Aorta (tissue), 5 donors: ENCODE measurements around the gene ERMN. TPM values are rescaled to one million over a fixed set of nuclear protein-coding genes. Genes with fewer than 3 reads are reported as not detected.

Experiments
- ATAC-seq: fragments of 200-7000 bp; cut with Tn5 transposase; one replicate; pipeline ENCODE4 v1.9.1; 2022; ENCODE audit warnings: moderate library complexity; ENCODE audit not compliant: low FRiP score
- DNase-seq, 2 donors: peaks; one replicate each; pipeline ENCODE4 v3.0.0-alpha.2; 2020
- H3K27ac ChIP-seq, 2 donors: one replicate each; pipeline ENCODE4 v1.5.1; 2013; ENCODE audit warnings: low read length in 2 of 2, mild to moderate bottlenecking in 2 of 2, moderate library complexity in 2 of 2, control low read depth in 1 of 2, inconsistent platforms in 1 of 2, low read depth in 1 of 2
- H3K27me3 ChIP-seq, 2 donors: one replicate each; pipeline ENCODE4 v1.6.1; 2013; ENCODE audit warnings: control low read depth in 1 of 2, low read length in 1 of 2, mild to moderate bottlenecking in 1 of 2, moderate library complexity in 1 of 2; ENCODE audit not compliant: insufficient read depth in 2 of 2, control insufficient read depth in 1 of 2
- H3K36me3 ChIP-seq, 2 donors: one replicate each; pipeline ENCODE4 v1.6.1; 2013; ENCODE audit warnings: control low read depth in 1 of 2, low read length in 1 of 2, mild to moderate bottlenecking in 1 of 2; ENCODE audit not compliant: insufficient read depth in 2 of 2, control insufficient read depth in 1 of 2
- H3K4me1 ChIP-seq, 2 donors: one replicate each; pipeline ENCODE4 v1.6.1; 2013; ENCODE audit warnings: low read length in 2 of 2, control low read depth in 1 of 2, mild to moderate bottlenecking in 1 of 2, moderate library complexity in 1 of 2; ENCODE audit not compliant: insufficient read depth in 2 of 2, control insufficient read depth in 1 of 2
- H3K4me3 ChIP-seq, 2 donors: one replicate each; pipeline ENCODE4 v1.5.1; 2013; ENCODE audit warnings: low read length in 2 of 2, control low read depth in 1 of 2, mild to moderate bottlenecking in 1 of 2
- H3K9me3 ChIP-seq: one replicate; pipeline ENCODE4 v1.6.1; 2013; ENCODE audit warnings: mild to moderate bottlenecking, low read length; ENCODE audit not compliant: control insufficient read depth
- WGBS, 2 donors: extraction: QIAGEN DNeasy Blood & Tissue Kit; methylation state at CpG; one replicate each; pipeline ENCODE4 v1.1.7; 2013; 5-methylcytosine and 5-hydroxymethylcytosine counted together
- intact Hi-C, 2 donors: fragments of 100-400 bp; cut with DNase I; formaldehyde crosslinking; loops; one replicate each; pipeline versions ENCODE4 v1.14.2 to v1.15.0; 2022
- polyA plus RNA-seq, 2 donors: library from polyadenylated mRNA; stranded (reverse); fragments of 200-250 nt; gene quantifications; one replicate each; pipeline ENCODE4 v1.2.3, GENCODE V29; 2013
- total RNA-seq, 2 donors: library from RNA; stranded (reverse); fragmentation: NEBNext Ultra II Directional; extraction: Animal tissue kit (Norgen Biotek cat#: 25700); gene quantifications; one replicate each; pipeline ENCODE4 v1.2.1, GENCODE V29; 2021
- donor health status: healthy with polysubstance abuse.
- donor health status: Bipolar disorder and iron deficiency.
- donor health status: DM: no; HTN: no; CAD: no.
- donor health status: DM: no; HTN: no; CAD: no.
- donor health status: DM: yes; HTN: yes; CAD: no.

Gene ERMN
- total and polyA plus RNA-seq, 4 donors, result 0.36 to 0.51 TPM; not detected in 2

DNA sequence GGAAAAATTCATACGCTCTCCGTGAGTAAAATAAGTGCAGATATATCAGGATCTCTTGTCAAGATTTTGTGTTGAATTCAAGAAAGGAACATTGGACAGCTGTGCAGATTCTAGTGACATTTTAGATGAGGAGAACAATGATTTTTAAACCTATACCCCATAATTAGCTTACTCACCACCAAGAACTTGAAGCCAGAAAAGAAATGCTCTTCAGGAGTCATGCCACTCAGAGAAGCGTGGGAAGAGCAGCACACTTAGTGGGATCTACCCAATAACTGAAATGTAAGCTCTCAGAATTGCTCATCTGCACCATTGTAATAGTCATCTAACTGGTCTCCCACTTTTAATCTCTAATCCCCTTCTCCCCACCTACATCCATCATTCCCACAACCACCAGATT, 9.2 kb upstream of the ERMN start:
- H3K9me3 ChIP-seq, result no peaks in the 10 kb centered on the region
- H3K4me3 ChIP-seq, result no peak overlapping the region
- WGBS, 2 donors, result 58 to 69% methylated on average over 3 of the region's 3 CpGs
- no peaks in the 10 kb centered on the region for H3K36me3 ChIP-seq
- H3K27ac ChIP-seq, result no peak overlapping the region
- DNase-seq (no peak), ATAC-seq (no peak)
- H3K27me3 ChIP-seq, result peaks cover 0 to 2% of the 10 kb centered on the region in 2 donors
- intact Hi-C loops, result no loop called here
- no peaks in the 10 kb centered on the region for H3K4me1 ChIP-seq

DNA sequence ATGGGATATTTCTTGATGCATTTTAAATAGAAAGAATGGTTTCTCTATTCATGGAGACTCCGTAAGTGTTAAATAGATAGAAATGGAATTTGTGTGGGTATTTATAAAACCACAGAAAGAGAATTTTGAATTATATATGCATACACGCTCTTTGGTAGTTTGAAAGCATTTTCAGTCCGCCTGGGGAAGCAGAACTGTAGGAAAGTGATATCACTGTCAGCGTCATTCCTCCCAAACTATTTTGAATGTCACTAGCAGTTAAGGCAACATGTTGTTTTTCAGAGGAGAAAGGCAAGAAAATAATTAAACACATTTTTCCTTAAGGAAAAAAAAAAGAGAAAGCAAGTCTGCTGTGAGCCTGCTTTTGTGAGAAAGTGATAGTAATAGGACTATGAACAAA, 8.7 kb upstream of the ERMN start:
- H3K9me3 ChIP-seq, result no peaks in the 10 kb centered on the region
- intact Hi-C loops, result no loop called here
- DNase-seq, result no peak
- H3K27ac ChIP-seq, result no peak overlapping the region
- H3K4me1 ChIP-seq, result no peaks in the 10 kb centered on the region
- peaks cover 0 to 2% of the 10 kb centered on the region in 2 donors for H3K27me3 ChIP-seq
- ATAC-seq, result no peak
- WGBS, 2 donors, result 63 to 69% methylated on average over 4 of the region's 4 CpGs
- H3K36me3 ChIP-seq, result no peaks in the 10 kb centered on the region
- H3K4me3 ChIP-seq, result no peak overlapping the region

DNA sequence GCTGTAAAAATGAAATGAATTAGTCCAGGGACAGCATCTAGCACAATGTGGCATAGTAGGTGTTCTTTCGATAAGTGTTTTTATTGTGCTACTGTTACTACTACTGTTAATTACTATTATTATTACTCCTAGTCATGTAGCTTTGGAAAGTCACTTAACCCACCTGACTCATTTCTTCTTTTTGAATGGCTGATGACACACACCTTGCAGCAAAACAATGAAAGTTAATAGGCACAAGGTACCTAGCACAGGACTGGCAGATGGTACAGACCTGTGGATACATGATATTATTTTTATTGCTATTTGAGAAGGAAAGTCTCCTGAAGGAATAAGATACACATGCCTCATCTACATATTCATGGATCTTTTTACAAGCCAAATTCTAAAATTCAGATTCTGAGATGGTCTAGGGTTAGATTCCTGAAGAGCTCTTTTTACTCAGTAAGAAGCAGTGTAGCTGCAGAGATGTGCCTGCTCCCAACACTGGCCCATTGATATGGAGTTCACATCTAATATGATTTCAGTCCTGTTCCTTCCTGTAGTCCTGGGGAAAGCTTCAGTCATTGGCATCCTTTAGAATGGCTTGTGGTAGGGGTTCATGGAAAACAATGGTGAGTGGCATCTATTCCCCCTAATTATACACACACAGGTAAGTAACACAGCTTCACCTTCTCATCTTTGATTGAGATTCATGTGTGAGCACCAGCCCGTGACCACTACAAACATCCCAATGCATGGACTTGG, 7.9 kb upstream of the ERMN start:
- 90 to 97% methylated on average over 2 of the region's 2 CpGs for WGBS, 2 donors
- no peak for ATAC-seq
- Histone ChIP-seq H3K9me3 (no peaks in the 10 kb centered on the region), H3K36me3 (no peaks in the 10 kb centered on the region), H3K27ac (no peak overlapping the region), H3K4me3 (no peak overlapping the region), H3K4me1 (no peaks in the 10 kb centered on the region), H3K27me3 (peaks cover 0 to 2% of the 10 kb centered on the region in 2 donors)
- intact Hi-C loops, result no loop called here
- no peak for DNase-seq

DNA sequence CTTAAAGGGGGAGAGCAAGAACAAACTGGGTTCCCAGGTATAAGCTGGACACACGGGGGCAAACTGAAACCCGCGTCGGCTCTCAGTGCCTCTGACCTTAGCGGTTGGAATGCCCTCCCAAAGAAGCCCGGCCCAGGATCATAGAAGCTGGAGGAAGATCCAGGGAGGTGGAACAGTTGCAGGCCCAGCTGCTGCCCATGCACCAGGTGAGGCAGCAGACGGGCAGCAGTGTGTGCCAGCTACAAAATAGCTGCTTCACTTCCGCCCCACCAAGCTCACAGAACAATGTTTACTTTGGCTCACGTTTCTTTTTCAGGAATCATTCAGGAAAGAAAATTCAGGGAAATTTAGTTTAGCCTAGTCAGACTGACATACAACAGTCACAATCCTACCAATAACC, 3.9 kb upstream of the ERMN start:
- Histone ChIP-seq H3K4me1 (peaks cover 0 to 2% of the 10 kb centered on the region in 2 donors), H3K27ac (no peak overlapping the region), H3K36me3 (no peaks in the 10 kb centered on the region), H3K27me3 (no peaks in the 10 kb centered on the region), H3K9me3 (no peaks in the 10 kb centered on the region), H3K4me3 (no peak overlapping the region)
- WGBS, 2 donors, result 72 to 73% methylated on average over 9 of the region's 9 CpGs
- ATAC-seq (no peak), DNase-seq (no peak)
- intact Hi-C loops, result loop anchor here in 1 of 2 donors (10.0 kb wide), 1 partner anchor 165 kb away; no protein-coding TSS in a partner anchor

DNA sequence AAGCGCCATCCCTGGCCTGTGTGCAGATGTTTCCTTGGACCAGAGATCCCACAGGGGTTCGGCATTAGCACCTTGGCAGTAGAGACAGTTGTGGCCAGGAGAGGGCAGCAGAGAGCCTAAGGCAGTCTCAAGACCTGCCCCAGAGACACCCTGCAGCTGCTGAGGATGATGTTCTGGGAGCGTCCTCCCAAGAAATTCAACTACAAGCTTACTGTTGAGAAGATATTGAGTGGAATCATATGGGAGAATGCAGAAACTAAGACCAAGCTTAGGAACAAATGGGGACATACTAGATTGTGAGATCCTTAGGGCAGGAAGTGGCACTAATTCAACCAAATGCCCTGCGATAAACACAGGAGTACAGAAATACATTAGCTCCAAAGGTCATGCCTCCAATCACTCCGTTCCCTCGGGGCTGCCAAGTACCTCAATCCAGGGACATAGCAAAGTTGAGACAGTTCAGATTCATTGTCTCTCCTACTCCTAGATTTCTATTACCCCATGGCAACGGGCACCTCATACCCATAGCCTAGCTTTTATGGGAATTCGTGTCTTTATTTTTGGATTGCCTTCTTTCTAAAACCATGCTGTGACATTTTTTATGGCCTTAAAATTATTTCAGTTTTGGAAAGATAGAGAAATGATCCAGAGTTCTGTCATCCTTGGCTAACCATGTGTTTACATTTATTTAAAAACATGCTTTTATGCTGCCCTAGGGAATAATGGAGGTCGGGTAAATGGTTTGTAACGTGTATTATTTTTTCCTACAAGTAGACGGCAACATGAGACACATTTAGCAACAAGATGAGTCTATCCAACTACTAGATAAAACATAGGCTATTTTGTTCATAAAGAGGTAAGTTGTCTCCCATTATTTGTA, 2.2 kb upstream of the ERMN start:
- peaks cover 0 to 2% of the 10 kb centered on the region in 2 donors for H3K4me1 ChIP-seq
- ATAC-seq (peak; percentile 85), DNase-seq (peak; percentile 87 to 93)
- H3K27ac ChIP-seq, result no peak overlapping the region
- intact Hi-C loops, result loop anchor here in 1 of 2 donors (10.0 kb wide), 1 partner anchor 167 kb away; no protein-coding TSS in a partner anchor
- no peaks in the 10 kb centered on the region for H3K36me3 ChIP-seq
- WGBS, 2 donors, result 21% methylated on average over 11 of the region's 11 CpGs
- H3K9me3 ChIP-seq, result no peaks in the 10 kb centered on the region
- no peak overlapping the region for H3K4me3 ChIP-seq
- H3K27me3 ChIP-seq, result no peaks in the 10 kb centered on the region

DNA sequence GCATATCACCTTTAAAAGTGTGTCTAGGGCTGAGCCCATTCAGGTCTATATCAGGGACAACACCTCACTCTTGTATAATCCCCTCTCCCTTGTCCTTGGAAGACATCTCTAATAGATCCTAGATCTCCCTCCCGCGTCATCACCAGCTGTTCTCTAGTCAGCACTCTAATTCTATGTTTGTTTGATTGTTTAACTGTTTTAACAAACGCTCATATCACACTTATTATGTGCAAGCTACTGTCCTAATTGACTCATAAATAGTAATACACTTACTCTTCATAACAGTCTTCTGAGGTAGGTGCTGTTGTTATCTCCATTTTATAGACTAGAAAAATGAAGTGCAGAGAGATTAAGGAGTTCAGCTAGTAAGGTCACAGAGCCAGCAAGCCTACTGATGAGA, 1.6 kb upstream of the ERMN start:
- ATAC-seq, result no peak
- intact Hi-C loops, result loop anchor here in 1 of 2 donors (10.0 kb wide), 1 partner anchor 168 kb away; no protein-coding TSS in a partner anchor
- 88 to 90% methylated on average over 3 of the region's 3 CpGs for WGBS, 2 donors

DNA sequence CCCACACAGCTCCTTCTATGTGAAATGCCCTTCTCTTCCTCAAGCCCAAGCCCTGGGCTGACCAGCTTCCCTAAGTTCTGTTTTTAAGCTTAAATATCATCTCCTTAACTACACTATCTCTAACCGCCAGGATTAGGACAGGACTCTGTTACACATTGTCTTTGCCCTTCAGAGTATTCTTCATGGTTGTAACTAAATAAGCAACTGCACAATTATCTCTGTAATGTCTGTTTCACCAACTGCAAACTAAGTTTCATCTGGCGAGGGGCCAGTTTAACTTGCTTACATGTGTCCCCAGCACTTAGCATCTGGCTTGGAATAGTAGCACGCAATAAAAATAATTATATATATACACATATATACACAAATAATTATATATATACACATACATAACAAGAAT, 1.1 kb upstream of the ERMN start:
- Histone ChIP-seq H3K27me3 (no peaks in the 10 kb centered on the region), H3K9me3 (no peaks in the 10 kb centered on the region), H3K36me3 (no peaks in the 10 kb centered on the region), H3K4me1 (peaks cover 0 to 2% of the 10 kb centered on the region in 2 donors), H3K4me3 (no peak overlapping the region), H3K27ac (no peak overlapping the region)
- no peak for ATAC-seq
- intact Hi-C loops, result loop anchor here in 1 of 2 donors (10.0 kb wide), 1 partner anchor 168 kb away; no protein-coding TSS in a partner anchor
- DNase-seq, result no peak
- 91 to 95% methylated on average over 3 of the region's 3 CpGs for WGBS, 2 donors

More for the DNA sequence above, 1.6 kb upstream of the ERMN start:
- no peak overlapping the region for H3K4me3 ChIP-seq
- peaks cover 0 to 2% of the 10 kb centered on the region in 2 donors for H3K4me1 ChIP-seq
- H3K9me3 ChIP-seq, result no peaks in the 10 kb centered on the region
- no peak overlapping the region for H3K27ac ChIP-seq
- no peaks in the 10 kb centered on the region for H3K27me3 ChIP-seq
- H3K36me3 ChIP-seq, result no peaks in the 10 kb centered on the region
- DNase-seq, result no peak

DNA sequence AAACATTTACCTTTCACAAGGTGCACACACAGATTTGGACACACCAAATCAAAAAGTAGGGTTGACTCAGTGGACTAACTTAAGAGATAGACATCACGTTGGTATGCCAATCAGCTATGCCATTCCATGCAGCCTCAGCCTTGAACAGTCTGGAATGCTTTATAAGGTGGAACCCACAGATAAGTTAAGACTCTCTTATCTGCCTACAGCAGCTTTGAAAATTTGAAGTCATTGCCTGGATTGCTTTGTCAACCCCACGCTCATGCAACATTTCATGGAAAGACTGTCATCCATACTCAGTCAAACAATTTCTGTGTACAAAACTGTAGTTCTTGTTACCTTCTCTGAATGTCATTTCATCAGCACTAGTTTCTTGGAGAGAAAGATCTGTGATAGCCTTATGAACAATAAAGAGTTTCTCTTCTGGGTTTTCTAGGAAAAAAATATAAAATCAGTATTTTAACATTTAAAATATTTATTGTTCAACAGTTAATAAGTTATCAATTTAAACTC, 1.2 kb downstream of the ERMN start:
- 77 to 79% methylated on average over 2 of the region's 2 CpGs for WGBS, 2 donors
- no peak for ATAC-seq
- Histone ChIP-seq H3K27ac (no peak overlapping the region), H3K27me3 (no peaks in the 10 kb centered on the region), H3K9me3 (no peaks in the 10 kb centered on the region), H3K4me3 (no peak overlapping the region), H3K36me3 (no peaks in the 10 kb centered on the region), H3K4me1 (peaks cover 0 to 2% of the 10 kb centered on the region in 2 donors)
- DNase-seq, result no peak
- intact Hi-C loops, result loop anchor here in 1 of 2 donors (10.0 kb wide), 1 partner anchor 170 kb away; no protein-coding TSS in a partner anchor
